ENCODE data around the gene PDE6A.
"Not testable (repeated sequence)": the region's sequence is repeated elsewhere in the genome, so short reads cannot be mapped to it uniquely, and the experiment has no call there.

The PDE6A gene

DNA sequence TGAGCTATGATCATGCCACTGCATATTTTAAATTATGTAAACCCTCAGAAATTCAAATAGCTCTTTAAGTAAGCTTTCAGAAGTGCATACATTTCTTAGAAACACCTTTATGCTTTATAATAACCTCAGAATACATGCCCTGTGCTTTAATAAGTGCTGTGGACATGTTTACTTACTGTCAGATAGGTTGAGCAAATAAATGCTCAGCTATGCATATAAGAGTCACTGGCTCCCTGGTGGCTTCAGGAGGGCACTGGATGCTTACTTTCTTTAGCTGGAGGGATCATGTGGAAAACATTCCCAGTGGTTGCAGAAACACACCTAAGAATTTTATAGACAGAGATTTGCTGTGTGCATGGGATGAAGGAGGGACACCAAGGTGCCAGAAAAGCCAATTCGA, 74.4 kb downstream of the PDE6A start:
- TF ChIP-seq, protein P1, sequence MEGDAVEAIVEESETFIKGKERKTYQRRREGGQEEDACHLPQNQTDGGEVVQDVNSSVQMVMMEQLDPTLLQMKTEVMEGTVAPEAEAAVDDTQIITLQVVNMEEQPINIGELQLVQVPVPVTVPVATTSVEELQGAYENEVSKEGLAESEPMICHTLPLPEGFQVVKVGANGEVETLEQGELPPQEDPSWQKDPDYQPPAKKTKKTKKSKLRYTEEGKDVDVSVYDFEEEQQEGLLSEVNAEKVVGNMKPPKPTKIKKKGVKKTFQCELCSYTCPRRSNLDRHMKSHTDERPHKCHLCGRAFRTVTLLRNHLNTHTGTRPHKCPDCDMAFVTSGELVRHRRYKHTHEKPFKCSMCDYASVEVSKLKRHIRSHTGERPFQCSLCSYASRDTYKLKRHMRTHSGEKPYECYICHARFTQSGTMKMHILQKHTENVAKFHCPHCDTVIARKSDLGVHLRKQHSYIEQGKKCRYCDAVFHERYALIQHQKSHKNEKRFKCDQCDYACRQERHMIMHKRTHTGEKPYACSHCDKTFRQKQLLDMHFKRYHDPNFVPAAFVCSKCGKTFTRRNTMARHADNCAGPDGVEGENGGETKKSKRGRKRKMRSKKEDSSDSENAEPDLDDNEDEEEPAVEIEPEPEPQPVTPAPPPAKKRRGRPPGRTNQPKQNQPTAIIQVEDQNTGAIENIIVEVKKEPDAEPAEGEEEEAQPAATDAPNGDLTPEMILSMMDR (IDR thresholded peaks at IDR 0.05; ENCODE audit: low read depth, low read length), result no peak
- no peak overlapping the region for H3K4me3 ChIP-seq (ENCODE audit: low read depth, low read length)

DNA sequence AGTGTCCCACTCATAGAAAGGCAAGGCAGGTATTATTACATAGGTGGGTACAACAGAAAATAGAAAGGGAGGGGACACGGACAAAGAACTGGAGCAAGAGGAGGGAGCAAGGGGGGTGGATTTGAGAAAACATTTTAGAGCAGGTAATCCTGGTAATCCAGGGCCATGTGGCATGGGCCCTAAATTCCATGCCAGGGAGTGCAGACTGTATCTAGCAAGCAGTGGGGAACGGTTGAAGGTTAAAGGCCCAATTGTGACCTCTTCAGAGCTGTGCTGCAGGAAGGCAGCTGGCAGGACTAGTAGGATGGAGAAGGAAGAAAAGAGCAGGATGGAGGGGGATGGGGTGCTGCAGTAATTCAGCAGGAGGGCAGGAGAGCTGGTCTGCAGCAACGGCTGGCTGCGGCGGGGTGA, 75.2 kb downstream of the PDE6A start:
- H3K4me3 ChIP-seq (ENCODE audit: low read depth, low read length), result no peak overlapping the region
- TF ChIP-seq, protein P1 (IDR thresholded peaks at IDR 0.05; ENCODE audit: low read depth, low read length), result no peak

DNA sequence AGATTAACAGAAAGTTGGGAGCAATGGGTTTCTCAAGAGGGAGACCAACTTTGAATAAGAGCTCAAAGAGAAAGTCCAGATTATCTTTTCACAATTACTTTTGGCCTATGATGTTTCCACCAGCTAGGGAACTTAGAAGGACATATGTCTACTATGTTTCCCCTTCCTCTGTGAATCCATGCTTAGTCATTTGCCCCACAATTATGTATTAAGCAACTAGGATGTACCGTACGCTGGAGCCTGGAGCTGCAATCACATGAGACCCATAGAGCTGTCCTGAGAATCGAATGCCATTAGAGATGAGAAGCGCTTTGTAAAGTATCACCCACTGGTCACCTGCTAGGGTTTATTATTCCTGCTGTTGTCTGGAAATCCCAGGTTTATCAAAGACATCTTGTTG, 78.8 kb downstream of the PDE6A start:
- H3K4me3 ChIP-seq (ENCODE audit: low read depth, low read length), result no peak overlapping the region
- TF ChIP-seq, protein P1 (IDR thresholded peaks at IDR 0.05; ENCODE audit: low read depth, low read length), result no peak

DNA sequence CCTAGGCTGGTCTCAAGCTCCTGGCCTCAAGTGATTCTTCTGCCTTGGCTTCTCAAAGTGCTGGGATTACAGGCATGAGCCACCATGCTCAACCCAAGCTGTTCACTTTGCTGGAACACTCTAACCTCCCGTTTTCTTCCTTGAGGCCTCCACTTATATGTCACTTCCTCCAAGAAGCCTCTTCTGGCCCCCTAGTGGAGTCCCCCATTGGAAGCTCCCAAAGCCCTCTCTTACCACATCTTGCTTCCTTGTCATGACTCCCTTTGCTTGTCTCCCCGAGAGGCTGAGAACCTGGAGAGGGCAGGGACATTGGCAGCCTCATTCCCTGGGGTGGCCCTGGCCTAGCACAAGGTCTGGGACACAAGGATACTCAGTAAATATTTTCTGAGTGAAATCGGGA, 80.8 kb downstream of the PDE6A start:
- no peak overlapping the region for H3K4me3 ChIP-seq (ENCODE audit: low read depth, low read length)
- TF ChIP-seq, protein P1 (IDR thresholded peaks at IDR 0.05; ENCODE audit: low read depth, low read length), result no peak

DNA sequence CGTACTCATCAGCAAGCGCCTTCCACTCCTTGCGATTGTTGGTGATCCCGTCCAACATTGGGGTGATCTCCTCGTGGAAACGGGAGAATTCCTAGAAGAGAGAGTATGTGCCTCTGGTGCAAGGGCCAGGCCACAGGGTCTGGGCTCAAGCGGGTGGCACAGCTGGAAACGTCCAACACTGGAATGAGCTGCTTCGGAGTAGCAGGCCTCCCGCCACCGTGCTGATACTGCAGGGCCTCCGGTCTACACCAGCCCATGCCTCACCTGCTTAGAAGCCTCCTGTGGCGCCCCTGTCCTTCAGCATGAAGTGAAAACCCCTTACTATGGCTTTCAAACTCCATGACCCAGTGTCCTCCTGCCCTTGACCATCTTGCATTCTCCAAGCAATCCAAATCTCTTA, 81.4 kb downstream of the PDE6A start:
- H3K4me3 ChIP-seq (ENCODE audit: low read depth, low read length), result no peak overlapping the region
- TF ChIP-seq, protein P1 (IDR thresholded peaks at IDR 0.05; ENCODE audit: low read depth, low read length), result no peak

DNA sequence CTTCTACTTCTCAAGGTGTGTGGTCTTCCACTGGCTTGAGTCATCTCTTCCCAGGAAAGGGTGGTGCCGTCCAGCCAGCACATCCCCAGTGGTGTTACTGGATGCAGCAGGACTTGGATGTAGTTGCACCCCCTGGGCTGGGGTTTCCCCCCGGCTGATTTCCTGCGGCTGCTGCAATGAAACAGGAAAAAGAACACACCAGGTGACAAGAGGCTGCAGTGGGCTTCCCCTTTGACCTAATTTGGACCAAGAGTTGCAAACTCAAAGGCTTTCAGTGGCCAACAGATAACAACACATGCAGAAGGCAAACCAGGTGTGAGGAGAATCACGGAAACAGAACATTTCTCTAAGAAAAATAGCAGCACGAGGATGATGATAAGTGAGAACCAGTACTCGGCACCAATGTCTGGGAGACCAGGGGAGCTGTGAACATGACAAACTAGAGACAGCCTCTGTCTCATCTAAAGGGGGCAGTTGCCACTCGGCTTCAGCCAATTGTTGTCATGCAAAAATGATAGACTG, 83.7 kb downstream of the PDE6A start:
- TF ChIP-seq, protein P1 (IDR thresholded peaks at IDR 0.05; ENCODE audit: low read depth, low read length), result no peak
- H3K4me3 ChIP-seq (ENCODE audit: low read depth, low read length), result no peak overlapping the region

DNA sequence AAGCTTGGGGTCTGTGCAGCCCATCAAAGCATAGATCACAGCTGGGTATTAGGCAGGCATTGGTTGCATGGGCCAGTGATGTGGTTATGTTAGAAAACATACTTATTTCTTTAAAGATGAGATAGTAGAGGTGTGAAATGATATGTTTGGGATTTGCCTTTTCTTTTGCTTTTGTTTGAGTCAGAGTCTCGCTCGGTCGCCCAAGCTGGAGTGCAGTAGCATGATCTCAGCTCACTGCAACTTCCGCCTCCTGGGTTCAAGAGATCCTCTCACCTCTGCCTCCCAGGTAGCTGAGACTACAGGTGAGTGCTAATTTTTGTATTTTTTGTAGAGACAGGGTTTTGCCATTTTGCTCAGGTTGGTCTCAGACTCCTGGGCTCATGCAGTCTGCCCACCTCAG, 84.8 kb downstream of the PDE6A start:
- H3K4me3 ChIP-seq (ENCODE audit: low read depth, low read length), result no peak overlapping the region
- TF ChIP-seq, protein P1 (IDR thresholded peaks at IDR 0.05; ENCODE audit: low read depth, low read length), result no peak

DNA sequence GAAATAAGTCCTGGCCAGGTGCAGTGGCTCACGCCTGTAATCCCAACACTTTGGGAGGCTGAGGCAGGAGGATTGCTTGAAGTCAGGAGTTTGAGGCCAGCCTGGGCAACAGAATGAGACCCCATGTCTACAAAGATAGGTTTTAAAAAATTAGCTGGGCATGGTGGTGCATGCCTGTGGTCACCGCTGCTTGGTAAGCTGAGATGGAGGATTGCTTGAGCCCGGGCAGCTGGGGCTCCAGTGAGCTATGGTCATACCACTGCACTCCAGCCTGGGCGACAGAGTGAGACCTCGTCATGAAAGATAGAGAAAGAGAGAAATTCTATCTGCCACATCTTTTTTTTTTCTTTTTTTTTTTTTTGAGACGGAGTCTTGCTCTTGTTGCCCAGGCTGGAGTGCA, 86.1 kb downstream of the PDE6A start:
- not testable (repeated sequence) for H3K4me3 ChIP-seq (ENCODE audit: low read depth, low read length)
